WTC11 (cell line): Measurements from ENCODE around the gene SLC35F2. TPM values are rescaled to one million over a fixed set of nuclear protein-coding genes. Genes with fewer than 3 reads are reported as not detected.

Source experiments
- ATAC-seq: fragments of 200-7000 bp; cut with Tn5 transposase; 2 replicates; pipeline ENCODE4 v1.10.0; 2021; ENCODE audit warnings: mild to moderate bottlenecking, moderate library complexity
- CTCF ChIA-PET: fragments of 300-600 bp; sonication (Branson Sonifier 250); formaldehyde crosslinking; loops from one replicate; lab custom pipeline; 2021; ENCODE audit warnings: antibody characterized with exemption; lab: Charles Lee
- POLR2A ChIA-PET: fragments of 350-600 bp; sonication (Branson Sonifier 250); formaldehyde crosslinking; loops from one replicate; lab custom pipeline; 2021; ENCODE audit warnings: antibody characterized with exemption; lab: Charles Lee
- DNase-seq: peaks from one replicate; pipeline ENCODE4 v3.0.0; 2021; ENCODE audit warnings: low spot score
- H3K27ac Mint-ChIP-seq: 2 replicates; pipeline ENCODE4 v1.8.0; 2021; ENCODE audit warnings: mixed read lengths
- H3K27me3 Mint-ChIP-seq: 2 replicates; pipeline ENCODE4 v1.8.0; 2021; ENCODE audit warnings: low read depth, mild to moderate bottlenecking, moderate library complexity, mixed read lengths
- H3K36me3 Mint-ChIP-seq: 2 replicates; pipeline ENCODE4 v1.8.0; 2021; ENCODE audit warnings: mixed read lengths
- H3K4me1 Mint-ChIP-seq: 2 replicates; pipeline ENCODE4 v1.8.0; 2022; ENCODE audit warnings: mixed read lengths
- H3K4me3 Mint-ChIP-seq: 2 replicates; pipeline ENCODE4 v1.8.0; 2021; ENCODE audit warnings: mild to moderate bottlenecking, moderate library complexity, mixed read lengths
- H3K9me3 Mint-ChIP-seq: 2 replicates; pipeline ENCODE4 v1.8.0; 2021; ENCODE audit warnings: mixed read lengths
- FOXP1 ChIP-seq: sonication (generic); formaldehyde crosslinking; IDR thresholded peaks from 2 replicates; pipeline ENCODE4 v1.8.0; 2022; ENCODE audit warnings: missing genetic modification reagents, mild to moderate bottlenecking, moderate library complexity, borderline replicate concordance
- GTF2I ChIP-seq: fragments of 250-450 bp; sonication (Bioruptor Pico); conservative IDR thresholded peaks from 2 replicates; pipeline ENCODE4 v1.4.0; 2021; ENCODE audit warnings: mild to moderate bottlenecking
- IRF2 ChIP-seq: sonication (generic); formaldehyde crosslinking; IDR thresholded peaks from 2 replicates; pipeline ENCODE4 v1.8.0; 2022; ENCODE audit warnings: low read depth, missing genetic modification reagents, borderline replicate concordance
- JAZF1 ChIP-seq: fragments of 250-450 bp; sonication (Bioruptor Pico); IDR thresholded peaks from 2 replicates; pipeline ENCODE4 v1.9.0; 2021; ENCODE audit warnings: moderate library complexity, mild to moderate bottlenecking, inconsistent platforms
- KAT7 ChIP-seq: sonication (generic); formaldehyde crosslinking; IDR thresholded peaks from 2 replicates; pipeline ENCODE4 v1.8.1; 2023; ENCODE audit warnings: missing genetic modification reagents, mild to moderate bottlenecking, borderline replicate concordance
- NR2C2 ChIP-seq: sonication (generic); formaldehyde crosslinking; IDR thresholded peaks from 2 replicates; pipeline ENCODE4 v1.8.0; 2022; ENCODE audit warnings: mild to moderate bottlenecking, missing genetic modification reagents
- OVOL2 ChIP-seq: fragments of 250-450 bp; sonication (Bioruptor Pico); IDR thresholded peaks from 2 replicates; pipeline ENCODE4 v1.9.0; 2021; ENCODE audit warnings: mild to moderate bottlenecking, borderline replicate concordance
- ZNF232 ChIP-seq: sonication (generic); formaldehyde crosslinking; IDR thresholded peaks from 2 replicates; pipeline ENCODE4 v1.8.0; 2022; ENCODE audit warnings: mild to moderate bottlenecking, missing genetic modification reagents
- ZNF423 ChIP-seq: fragments of 250-450 bp; sonication (Bioruptor Pico); IDR thresholded peaks from 2 replicates; pipeline ENCODE4 v2.1.2; 2022; ENCODE audit warnings: mild to moderate bottlenecking, moderate library complexity
- total RNA-seq: library from RNA; stranded (reverse); gene quantifications from 3 replicates; pipeline ENCODE4 v1.2.3, GENCODE V29; 2021
- TF ChIP-seq, protein P1 (sequence below): sonication (generic); formaldehyde crosslinking; IDR thresholded peaks from 2 replicates; pipeline ENCODE4 v1.8.1; 2023; ENCODE audit warnings: mild to moderate bottlenecking, missing genetic modification reagents, moderate library complexity
- TF ChIP-seq, protein P2 (sequence below): sonication (generic); formaldehyde crosslinking; conservative IDR thresholded peaks from 2 replicates; pipeline ENCODE4 v1.8.1; 2023; ENCODE audit warnings: mild to moderate bottlenecking, low read depth, missing genetic modification reagents, moderate library complexity
- TF ChIP-seq, protein P3 (sequence below): sonication (generic); formaldehyde crosslinking; IDR thresholded peaks from 2 replicates; pipeline ENCODE4 v1.8.0; 2022; ENCODE audit warnings: missing genetic modification reagents
- TF ChIP-seq, protein P4 (sequence below): fragments of 250-450 bp; sonication (Bioruptor Pico); conservative IDR thresholded peaks from 2 replicates; pipeline ENCODE4 v1.9.0; 2021; ENCODE audit warnings: mild to moderate bottlenecking
- TF ChIP-seq, protein P5 (sequence below): sonication (generic); formaldehyde crosslinking; IDR thresholded peaks from 2 replicates; pipeline ENCODE4 v1.8.1; 2023; ENCODE audit warnings: mild to moderate bottlenecking, moderate library complexity, missing genetic modification reagents
- TF ChIP-seq, protein P6 (sequence below): sonication (generic); formaldehyde crosslinking; IDR thresholded peaks from 2 replicates; pipeline ENCODE4 v1.8.0; 2022; ENCODE audit warnings: mild to moderate bottlenecking, missing genetic modification reagents
- TF ChIP-seq, protein P7 (sequence below): sonication (generic); formaldehyde crosslinking; IDR thresholded peaks from 2 replicates; pipeline ENCODE4 v1.8.0; 2023; ENCODE audit warnings: missing genetic modification reagents, mild to moderate bottlenecking, borderline replicate concordance

The SLC35F2 gene
- total RNA-seq, 1 experiment from 2014 or later, result 27.1 TPM

DNA sequence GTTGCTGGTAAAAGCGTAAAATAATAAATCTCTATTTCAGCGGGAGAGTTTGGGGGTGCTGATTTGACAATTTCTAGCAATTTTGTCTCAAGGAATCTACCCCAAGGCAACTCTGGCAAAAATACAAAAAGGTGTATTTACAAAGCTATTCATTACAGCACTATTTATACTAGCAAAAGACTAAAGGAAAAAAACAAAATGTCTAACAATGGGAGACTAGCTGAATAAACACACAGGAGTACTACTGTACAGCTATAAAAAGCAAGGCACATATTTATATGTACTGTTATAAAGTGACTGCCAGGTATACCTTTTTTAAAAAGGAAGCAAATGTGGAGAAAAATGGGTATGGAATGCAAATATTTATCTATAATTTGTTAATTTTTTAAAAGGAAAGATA is 32.7 kb downstream of the SLC35F2 start:
- ATAC-seq, result no peak
- Mint-ChIP-seq H3K4me1 (no peaks in the 10 kb centered on the region), H3K36me3 (no peaks in the 10 kb centered on the region), H3K27ac (no peak overlapping the region), H3K4me3 (no peak overlapping the region), H3K9me3 (no peaks in the 10 kb centered on the region), H3K27me3 (no peaks in the 10 kb centered on the region)
- ChIA-PET POLR2A (no interaction called here), CTCF (interaction anchor here (0.7 kb wide), 1 partner anchor 144 kb away, joined by 3 read pairs; no protein-coding TSS in a partner anchor)
- TF ChIP-seq KAT7 (no peak), ZNF423 (CRISPR knock-in tag) (no peak), GTF2I (CRISPR knock-in tag) (no peak), FOXP1 (no peak), NR2C2 (CRISPR knock-in tag) (no peak), ZNF232 (CRISPR knock-in tag) (no peak), IRF2 (CRISPR knock-in tag) (no peak), OVOL2 (no peak), JAZF1 (CRISPR knock-in tag) (no peak)
- TF ChIP-seq, protein P1, sequence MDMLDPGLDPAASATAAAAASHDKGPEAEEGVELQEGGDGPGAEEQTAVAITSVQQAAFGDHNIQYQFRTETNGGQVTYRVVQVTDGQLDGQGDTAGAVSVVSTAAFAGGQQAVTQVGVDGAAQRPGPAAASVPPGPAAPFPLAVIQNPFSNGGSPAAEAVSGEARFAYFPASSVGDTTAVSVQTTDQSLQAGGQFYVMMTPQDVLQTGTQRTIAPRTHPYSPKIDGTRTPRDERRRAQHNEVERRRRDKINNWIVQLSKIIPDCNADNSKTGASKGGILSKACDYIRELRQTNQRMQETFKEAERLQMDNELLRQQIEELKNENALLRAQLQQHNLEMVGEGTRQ (CRISPR knock-in tag), result no peak
- TF ChIP-seq, protein P2, sequence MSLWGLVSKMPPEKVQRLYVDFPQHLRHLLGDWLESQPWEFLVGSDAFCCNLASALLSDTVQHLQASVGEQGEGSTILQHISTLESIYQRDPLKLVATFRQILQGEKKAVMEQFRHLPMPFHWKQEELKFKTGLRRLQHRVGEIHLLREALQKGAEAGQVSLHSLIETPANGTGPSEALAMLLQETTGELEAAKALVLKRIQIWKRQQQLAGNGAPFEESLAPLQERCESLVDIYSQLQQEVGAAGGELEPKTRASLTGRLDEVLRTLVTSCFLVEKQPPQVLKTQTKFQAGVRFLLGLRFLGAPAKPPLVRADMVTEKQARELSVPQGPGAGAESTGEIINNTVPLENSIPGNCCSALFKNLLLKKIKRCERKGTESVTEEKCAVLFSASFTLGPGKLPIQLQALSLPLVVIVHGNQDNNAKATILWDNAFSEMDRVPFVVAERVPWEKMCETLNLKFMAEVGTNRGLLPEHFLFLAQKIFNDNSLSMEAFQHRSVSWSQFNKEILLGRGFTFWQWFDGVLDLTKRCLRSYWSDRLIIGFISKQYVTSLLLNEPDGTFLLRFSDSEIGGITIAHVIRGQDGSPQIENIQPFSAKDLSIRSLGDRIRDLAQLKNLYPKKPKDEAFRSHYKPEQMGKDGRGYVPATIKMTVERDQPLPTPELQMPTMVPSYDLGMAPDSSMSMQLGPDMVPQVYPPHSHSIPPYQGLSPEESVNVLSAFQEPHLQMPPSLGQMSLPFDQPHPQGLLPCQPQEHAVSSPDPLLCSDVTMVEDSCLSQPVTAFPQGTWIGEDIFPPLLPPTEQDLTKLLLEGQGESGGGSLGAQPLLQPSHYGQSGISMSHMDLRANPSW (CRISPR knock-in tag), result no peak
- TF ChIP-seq, protein P3, sequence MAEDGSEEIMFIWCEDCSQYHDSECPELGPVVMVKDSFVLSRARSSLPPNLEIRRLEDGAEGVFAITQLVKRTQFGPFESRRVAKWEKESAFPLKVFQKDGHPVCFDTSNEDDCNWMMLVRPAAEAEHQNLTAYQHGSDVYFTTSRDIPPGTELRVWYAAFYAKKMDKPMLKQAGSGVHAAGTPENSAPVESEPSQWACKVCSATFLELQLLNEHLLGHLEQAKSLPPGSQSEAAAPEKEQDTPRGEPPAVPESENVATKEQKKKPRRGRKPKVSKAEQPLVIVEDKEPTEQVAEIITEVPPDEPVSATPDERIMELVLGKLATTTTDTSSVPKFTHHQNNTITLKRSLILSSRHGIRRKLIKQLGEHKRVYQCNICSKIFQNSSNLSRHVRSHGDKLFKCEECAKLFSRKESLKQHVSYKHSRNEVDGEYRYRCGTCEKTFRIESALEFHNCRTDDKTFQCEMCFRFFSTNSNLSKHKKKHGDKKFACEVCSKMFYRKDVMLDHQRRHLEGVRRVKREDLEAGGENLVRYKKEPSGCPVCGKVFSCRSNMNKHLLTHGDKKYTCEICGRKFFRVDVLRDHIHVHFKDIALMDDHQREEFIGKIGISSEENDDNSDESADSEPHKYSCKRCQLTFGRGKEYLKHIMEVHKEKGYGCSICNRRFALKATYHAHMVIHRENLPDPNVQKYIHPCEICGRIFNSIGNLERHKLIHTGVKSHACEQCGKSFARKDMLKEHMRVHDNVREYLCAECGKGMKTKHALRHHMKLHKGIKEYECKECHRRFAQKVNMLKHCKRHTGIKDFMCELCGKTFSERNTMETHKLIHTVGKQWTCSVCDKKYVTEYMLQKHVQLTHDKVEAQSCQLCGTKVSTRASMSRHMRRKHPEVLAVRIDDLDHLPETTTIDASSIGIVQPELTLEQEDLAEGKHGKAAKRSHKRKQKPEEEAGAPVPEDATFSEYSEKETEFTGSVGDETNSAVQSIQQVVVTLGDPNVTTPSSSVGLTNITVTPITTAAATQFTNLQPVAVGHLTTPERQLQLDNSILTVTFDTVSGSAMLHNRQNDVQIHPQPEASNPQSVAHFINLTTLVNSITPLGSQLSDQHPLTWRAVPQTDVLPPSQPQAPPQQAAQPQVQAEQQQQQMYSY (CRISPR knock-in tag), result no peak
- TF ChIP-seq, protein P4, sequence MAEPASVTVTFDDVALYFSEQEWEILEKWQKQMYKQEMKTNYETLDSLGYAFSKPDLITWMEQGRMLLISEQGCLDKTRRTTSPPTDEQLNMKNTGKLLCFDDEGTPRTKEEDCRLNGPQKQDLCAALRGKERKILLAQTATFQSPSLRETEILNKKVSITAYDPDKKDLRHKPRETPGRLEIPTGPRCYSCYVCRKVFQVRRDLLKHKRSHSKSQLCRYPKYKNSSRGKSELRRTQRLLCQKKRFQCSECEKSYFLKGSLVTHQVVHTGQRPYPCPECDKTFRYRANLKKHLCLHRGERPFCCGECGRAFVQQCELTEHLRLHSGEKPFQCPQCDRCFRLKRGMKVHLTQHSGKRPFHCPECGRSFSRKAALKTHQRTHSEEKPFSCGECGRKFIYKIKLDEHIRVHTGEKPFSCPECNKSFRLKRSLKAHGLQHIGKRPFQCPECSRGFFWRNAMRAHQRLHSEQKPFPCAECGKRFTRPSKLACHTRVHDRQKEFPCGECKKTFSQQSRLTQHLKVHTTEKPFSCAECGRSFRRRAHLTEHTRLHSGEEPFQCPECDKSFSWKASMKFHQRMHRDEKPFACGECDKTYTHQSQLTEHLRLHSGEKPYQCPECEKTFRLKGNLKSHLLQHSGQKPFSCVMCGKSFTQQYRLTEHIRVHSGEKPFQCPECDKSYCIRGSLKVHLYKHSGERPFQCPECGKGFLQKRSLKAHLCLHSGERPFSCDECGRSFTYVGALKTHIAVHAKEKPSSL, result no peak
- DNase-seq, result no peak

DNA sequence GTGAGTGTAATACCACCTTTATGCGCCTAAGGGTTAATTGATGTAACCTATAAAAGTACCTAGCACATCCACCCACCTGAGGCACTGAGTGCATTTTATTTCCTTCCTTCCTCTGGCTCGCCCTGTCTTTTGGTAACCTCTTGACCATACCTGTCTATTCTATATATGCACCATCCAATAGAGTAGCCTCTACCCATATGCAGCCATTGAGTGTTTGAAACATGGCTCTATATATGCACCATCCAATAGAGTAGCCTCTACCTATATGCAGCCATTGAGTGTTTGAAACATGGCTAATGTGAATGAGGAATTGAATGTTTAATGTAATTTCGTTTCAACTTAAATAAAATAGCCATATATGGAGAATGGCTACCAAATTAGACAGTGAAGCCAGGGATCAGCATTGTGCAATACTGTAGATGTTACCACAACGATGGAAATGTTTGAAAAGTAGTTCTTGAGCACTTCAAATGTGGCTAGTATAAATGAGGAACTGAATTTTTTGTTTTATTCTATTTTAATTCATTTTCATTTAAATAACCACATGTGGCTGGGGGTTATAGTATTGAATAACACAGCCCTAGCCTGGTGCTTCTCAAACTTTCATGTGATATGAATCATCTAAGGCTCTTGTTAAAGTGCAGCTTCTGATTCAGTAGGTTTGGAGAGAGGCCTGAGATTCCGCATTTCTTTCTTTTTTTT is 33.8 kb downstream of the SLC35F2 start:
- Mint-ChIP-seq H3K36me3 (no peaks in the 10 kb centered on the region), H3K27me3 (no peaks in the 10 kb centered on the region), H3K4me3 (no peak overlapping the region), H3K9me3 (no peaks in the 10 kb centered on the region), H3K27ac (no peak overlapping the region), H3K4me1 (no peaks in the 10 kb centered on the region)
- CTCF ChIA-PET, result interaction anchor here (0.6 to 0.7 kb wide), 2 partner anchors 145 to 220 kb away, joined by 3 to 5 read pairs; no protein-coding TSS in a partner anchor
- ATAC-seq, result no peak
- no peak for DNase-seq
- POLR2A ChIA-PET, result no interaction called here
- TF ChIP-seq, protein P5, sequence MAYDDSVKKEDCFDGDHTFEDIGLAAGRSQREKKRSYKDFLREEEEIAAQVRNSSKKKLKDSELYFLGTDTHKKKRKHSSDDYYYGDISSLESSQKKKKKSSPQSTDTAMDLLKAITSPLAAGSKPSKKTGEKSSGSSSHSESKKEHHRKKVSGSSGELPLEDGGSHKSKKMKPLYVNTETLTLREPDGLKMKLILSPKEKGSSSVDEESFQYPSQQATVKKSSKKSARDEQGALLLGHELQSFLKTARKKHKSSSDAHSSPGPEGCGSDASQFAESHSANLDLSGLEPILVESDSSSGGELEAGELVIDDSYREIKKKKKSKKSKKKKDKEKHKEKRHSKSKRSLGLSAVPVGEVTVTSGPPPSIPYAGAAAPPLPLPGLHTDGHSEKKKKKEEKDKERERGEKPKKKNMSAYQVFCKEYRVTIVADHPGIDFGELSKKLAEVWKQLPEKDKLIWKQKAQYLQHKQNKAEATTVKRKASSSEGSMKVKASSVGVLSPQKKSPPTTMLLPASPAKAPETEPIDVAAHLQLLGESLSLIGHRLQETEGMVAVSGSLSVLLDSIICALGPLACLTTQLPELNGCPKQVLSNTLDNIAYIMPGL (CRISPR knock-in tag), result no peak
- TF ChIP-seq, protein P6, sequence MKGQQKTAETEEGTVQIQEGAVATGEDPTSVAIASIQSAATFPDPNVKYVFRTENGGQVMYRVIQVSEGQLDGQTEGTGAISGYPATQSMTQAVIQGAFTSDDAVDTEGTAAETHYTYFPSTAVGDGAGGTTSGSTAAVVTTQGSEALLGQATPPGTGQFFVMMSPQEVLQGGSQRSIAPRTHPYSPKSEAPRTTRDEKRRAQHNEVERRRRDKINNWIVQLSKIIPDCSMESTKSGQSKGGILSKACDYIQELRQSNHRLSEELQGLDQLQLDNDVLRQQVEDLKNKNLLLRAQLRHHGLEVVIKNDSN, result no peak
- TF ChIP-seq, protein P7, sequence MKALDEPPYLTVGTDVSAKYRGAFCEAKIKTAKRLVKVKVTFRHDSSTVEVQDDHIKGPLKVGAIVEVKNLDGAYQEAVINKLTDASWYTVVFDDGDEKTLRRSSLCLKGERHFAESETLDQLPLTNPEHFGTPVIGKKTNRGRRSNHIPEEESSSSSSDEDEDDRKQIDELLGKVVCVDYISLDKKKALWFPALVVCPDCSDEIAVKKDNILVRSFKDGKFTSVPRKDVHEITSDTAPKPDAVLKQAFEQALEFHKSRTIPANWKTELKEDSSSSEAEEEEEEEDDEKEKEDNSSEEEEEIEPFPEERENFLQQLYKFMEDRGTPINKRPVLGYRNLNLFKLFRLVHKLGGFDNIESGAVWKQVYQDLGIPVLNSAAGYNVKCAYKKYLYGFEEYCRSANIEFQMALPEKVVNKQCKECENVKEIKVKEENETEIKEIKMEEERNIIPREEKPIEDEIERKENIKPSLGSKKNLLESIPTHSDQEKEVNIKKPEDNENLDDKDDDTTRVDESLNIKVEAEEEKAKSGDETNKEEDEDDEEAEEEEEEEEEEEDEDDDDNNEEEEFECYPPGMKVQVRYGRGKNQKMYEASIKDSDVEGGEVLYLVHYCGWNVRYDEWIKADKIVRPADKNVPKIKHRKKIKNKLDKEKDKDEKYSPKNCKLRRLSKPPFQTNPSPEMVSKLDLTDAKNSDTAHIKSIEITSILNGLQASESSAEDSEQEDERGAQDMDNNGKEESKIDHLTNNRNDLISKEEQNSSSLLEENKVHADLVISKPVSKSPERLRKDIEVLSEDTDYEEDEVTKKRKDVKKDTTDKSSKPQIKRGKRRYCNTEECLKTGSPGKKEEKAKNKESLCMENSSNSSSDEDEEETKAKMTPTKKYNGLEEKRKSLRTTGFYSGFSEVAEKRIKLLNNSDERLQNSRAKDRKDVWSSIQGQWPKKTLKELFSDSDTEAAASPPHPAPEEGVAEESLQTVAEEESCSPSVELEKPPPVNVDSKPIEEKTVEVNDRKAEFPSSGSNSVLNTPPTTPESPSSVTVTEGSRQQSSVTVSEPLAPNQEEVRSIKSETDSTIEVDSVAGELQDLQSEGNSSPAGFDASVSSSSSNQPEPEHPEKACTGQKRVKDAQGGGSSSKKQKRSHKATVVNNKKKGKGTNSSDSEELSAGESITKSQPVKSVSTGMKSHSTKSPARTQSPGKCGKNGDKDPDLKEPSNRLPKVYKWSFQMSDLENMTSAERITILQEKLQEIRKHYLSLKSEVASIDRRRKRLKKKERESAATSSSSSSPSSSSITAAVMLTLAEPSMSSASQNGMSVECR (CRISPR knock-in tag), result no peak
- TF ChIP-seq, protein P1 (CRISPR knock-in tag), result no peak
